NB4 (cell line): Measurements from ENCODE around the gene AMZ1.

Experiments
- POLR2A ChIP-seq: IDR thresholded peaks from 2 replicates; pipeline ENCODE4 v1.6.1; 2011; ENCODE audit warnings: mild to moderate bottlenecking; ENCODE audit not compliant: insufficient read length; ENCODE audit errors: extremely low read depth
- TF ChIP-seq, protein P1 (sequence below): IDR thresholded peaks from one replicate; pipeline ENCODE4 v1.5.1; 2012; ENCODE audit warnings: low read depth, low read length
- TF ChIP-seq, protein P2 (sequence below): IDR thresholded peaks from 2 replicates; pipeline ENCODE4 v1.6.1; 2011; ENCODE audit warnings: low read depth, low read length

DNA sequence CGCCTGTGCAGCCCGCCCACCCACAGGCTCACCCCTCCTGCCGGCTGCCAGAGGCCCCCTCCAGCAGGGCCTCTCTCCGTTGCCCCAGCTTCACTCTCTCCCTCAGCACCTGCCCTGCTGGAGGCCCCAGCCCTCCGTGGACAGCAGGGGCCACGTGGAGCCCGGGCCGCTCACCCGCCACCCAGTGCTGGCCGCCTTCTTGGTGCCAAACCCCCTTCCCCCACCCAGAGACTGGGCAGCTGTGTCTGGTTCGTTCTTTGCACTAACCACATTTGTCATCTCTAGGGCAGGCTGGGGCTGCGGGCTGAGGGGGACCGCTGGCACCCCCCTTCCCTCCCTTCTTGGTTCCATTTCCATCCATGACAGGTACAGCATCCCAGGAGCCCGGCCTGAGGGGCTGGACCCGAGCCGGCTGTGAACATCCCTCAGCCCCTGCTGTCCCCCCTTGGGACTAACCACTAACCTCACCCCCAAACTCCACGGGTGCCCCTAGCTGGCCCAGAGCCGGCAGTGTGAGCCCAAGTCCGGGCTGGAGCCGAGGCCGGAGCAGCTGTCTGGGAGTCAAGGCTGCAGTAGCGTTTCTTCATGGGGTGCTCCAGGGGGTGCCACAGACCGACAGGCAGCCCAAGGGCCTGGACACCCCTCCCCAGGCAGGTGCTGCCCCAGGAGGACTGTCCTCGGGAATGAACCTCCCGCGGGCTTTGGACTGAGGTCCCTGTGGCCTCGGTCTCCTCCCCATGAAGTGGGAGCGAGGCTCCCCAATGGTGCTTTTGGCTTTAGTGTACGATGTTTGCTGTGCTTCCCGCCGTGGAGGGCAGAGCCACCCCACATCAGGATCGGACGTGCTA, 25.5 kb upstream of the AMZ1 start:
- TF ChIP-seq, protein P1, sequence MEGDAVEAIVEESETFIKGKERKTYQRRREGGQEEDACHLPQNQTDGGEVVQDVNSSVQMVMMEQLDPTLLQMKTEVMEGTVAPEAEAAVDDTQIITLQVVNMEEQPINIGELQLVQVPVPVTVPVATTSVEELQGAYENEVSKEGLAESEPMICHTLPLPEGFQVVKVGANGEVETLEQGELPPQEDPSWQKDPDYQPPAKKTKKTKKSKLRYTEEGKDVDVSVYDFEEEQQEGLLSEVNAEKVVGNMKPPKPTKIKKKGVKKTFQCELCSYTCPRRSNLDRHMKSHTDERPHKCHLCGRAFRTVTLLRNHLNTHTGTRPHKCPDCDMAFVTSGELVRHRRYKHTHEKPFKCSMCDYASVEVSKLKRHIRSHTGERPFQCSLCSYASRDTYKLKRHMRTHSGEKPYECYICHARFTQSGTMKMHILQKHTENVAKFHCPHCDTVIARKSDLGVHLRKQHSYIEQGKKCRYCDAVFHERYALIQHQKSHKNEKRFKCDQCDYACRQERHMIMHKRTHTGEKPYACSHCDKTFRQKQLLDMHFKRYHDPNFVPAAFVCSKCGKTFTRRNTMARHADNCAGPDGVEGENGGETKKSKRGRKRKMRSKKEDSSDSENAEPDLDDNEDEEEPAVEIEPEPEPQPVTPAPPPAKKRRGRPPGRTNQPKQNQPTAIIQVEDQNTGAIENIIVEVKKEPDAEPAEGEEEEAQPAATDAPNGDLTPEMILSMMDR: no peak
- no peak for TF ChIP-seq POLR2A
- TF ChIP-seq, protein P2, sequence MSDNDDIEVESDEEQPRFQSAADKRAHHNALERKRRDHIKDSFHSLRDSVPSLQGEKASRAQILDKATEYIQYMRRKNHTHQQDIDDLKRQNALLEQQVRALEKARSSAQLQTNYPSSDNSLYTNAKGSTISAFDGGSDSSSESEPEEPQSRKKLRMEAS: no peak
